ENCODE data around the gene DPP6.
"Not testable (repeated sequence)": the region's sequence is repeated elsewhere in the genome, so short reads cannot be mapped to it uniquely, and the experiment has no call there.

DPP6 gene

GRCh38 chr7:154151306-154151705 lies 99.1 kb downstream of the DPP6 start:
- H3K36me3 Mint-ChIP-seq: not testable (repeated sequence)
- ATAC-seq (replicated peaks): peak in 1 of 2 donors; percentile 22

GRCh38 chr7:154155928-154156327 lies 103.7 kb downstream of the DPP6 start:
- not testable (repeated sequence) for DNase-seq; H3K36me3 Mint-ChIP-seq; H3K27me3 Mint-ChIP-seq; H3K27ac Mint-ChIP-seq; H3K4me3 Mint-ChIP-seq; ATAC-seq (replicated peaks); H3K9me3 Mint-ChIP-seq; H3K4me1 Mint-ChIP-seq

More at GRCh38 chr7:154151306-154151705, 99.1 kb downstream of the DPP6 start:
- not testable (repeated sequence) for H3K4me3 Mint-ChIP-seq, DNase-seq, H3K4me1 Mint-ChIP-seq, H3K27ac Mint-ChIP-seq, H3K9me3 Mint-ChIP-seq, H3K27me3 Mint-ChIP-seq

- not testable (repeated sequence) for H3K4me3 Mint-ChIP-seq; DNase-seq; H3K36me3 Mint-ChIP-seq; H3K27ac Mint-ChIP-seq; ATAC-seq (replicated peaks); H3K9me3 Mint-ChIP-seq; H3K4me1 Mint-ChIP-seq; H3K27me3 Mint-ChIP-seq
Measured at GRCh38 chr7:154162921-154163320, 110.7 kb downstream of the DPP6 start.

- not testable (repeated sequence) for H3K4me3 Mint-ChIP-seq; ATAC-seq (replicated peaks); H3K9me3 Mint-ChIP-seq; H3K4me1 Mint-ChIP-seq; DNase-seq; H3K36me3 Mint-ChIP-seq; H3K27me3 Mint-ChIP-seq; H3K27ac Mint-ChIP-seq
Measured at GRCh38 chr7:154163642-154164041, 111.4 kb downstream of the DPP6 start.

GRCh38 chr7:154167051-154167450 lies 114.9 kb downstream of the DPP6 start:
- ATAC-seq (replicated peaks) (no peak), DNase-seq (no peak)
- Mint-ChIP-seq H3K27ac (no peak overlapping the region), H3K36me3 (no peaks in the 10 kb centered on the region), H3K9me3 (no peaks in the 10 kb centered on the region), H3K4me1 (no peaks in the 10 kb centered on the region), H3K4me3 (no peak overlapping the region), H3K27me3 (no peaks in the 10 kb centered on the region)

GRCh38 chr7:154167807-154168206 lies 115.6 kb downstream of the DPP6 start:
- H3K27me3 Mint-ChIP-seq: no peaks in the 10 kb centered on the region
- no peak overlapping the region for H3K27ac Mint-ChIP-seq
- ATAC-seq (replicated peaks) (no peak), DNase-seq (no peak)
- H3K4me1 Mint-ChIP-seq: no peaks in the 10 kb centered on the region
- H3K4me3 Mint-ChIP-seq: no peak overlapping the region
- H3K9me3 Mint-ChIP-seq: no peaks in the 10 kb centered on the region
- no peaks in the 10 kb centered on the region for H3K36me3 Mint-ChIP-seq

GRCh38 chr7:154171422-154171821 lies 119.2 kb downstream of the DPP6 start:
- Mint-ChIP-seq H3K9me3 (no peaks in the 10 kb centered on the region), H3K4me3 (no peak overlapping the region), H3K27me3 (no peaks in the 10 kb centered on the region), H3K4me1 (no peaks in the 10 kb centered on the region), H3K36me3 (no peaks in the 10 kb centered on the region), H3K27ac (no peak overlapping the region)
- no peak for ATAC-seq (replicated peaks)
- no peak for DNase-seq

GRCh38 chr7:154172236-154172635 lies 120.0 kb downstream of the DPP6 start:
- Mint-ChIP-seq H3K4me3 (no peak overlapping the region), H3K4me1 (no peaks in the 10 kb centered on the region), H3K9me3 (no peaks in the 10 kb centered on the region), H3K27me3 (no peaks in the 10 kb centered on the region), H3K36me3 (no peaks in the 10 kb centered on the region), H3K27ac (no peak overlapping the region)
- DNase-seq (no peak), ATAC-seq (replicated peaks) (no peak)

GRCh38 chr7:154177584-154177983 lies 125.4 kb downstream of the DPP6 start:
- no peak overlapping the region for H3K27ac Mint-ChIP-seq
- no peaks in the 10 kb centered on the region for H3K4me1 Mint-ChIP-seq
- no peaks in the 10 kb centered on the region for H3K9me3 Mint-ChIP-seq
- ATAC-seq (replicated peaks): no peak
- H3K36me3 Mint-ChIP-seq: no peaks in the 10 kb centered on the region
- no peak overlapping the region for H3K4me3 Mint-ChIP-seq
- peaks cover 0 to under 1% of the 10 kb centered on the region in 2 donors for H3K27me3 Mint-ChIP-seq
- no peak for DNase-seq

GRCh38 chr7:154178895-154179294 lies 126.7 kb downstream of the DPP6 start:
- Mint-ChIP-seq H3K27ac (no peak overlapping the region), H3K4me3 (no peak overlapping the region), H3K27me3 (peaks cover 0 to 6% of the 10 kb centered on the region in 2 donors), H3K9me3 (no peaks in the 10 kb centered on the region), H3K4me1 (no peaks in the 10 kb centered on the region), H3K36me3 (no peaks in the 10 kb centered on the region)
- DNase-seq: no peak
- no peak for ATAC-seq (replicated peaks)

GRCh38 chr7:154183482-154183881 lies 131.3 kb downstream of the DPP6 start:
- ATAC-seq (replicated peaks): no peak
- peaks cover 0 to 6% of the 10 kb centered on the region in 2 donors for H3K27me3 Mint-ChIP-seq
- H3K36me3 Mint-ChIP-seq: no peaks in the 10 kb centered on the region
- no peak overlapping the region for H3K4me3 Mint-ChIP-seq
- H3K27ac Mint-ChIP-seq: no peak overlapping the region
- no peaks in the 10 kb centered on the region for H3K4me1 Mint-ChIP-seq
- H3K9me3 Mint-ChIP-seq: no peaks in the 10 kb centered on the region
- no peak for DNase-seq

- Mint-ChIP-seq H3K27me3 (peaks cover 0 to 6% of the 10 kb centered on the region in 2 donors), H3K27ac (no peak overlapping the region)
- no peak for ATAC-seq (replicated peaks)
Measured at GRCh38 chr7:154183946-154184345, 131.7 kb downstream of the DPP6 start.

GRCh38 chr7:154186811-154187210 lies 134.6 kb downstream of the DPP6 start:
- no peak for ATAC-seq (replicated peaks)
- Mint-ChIP-seq H3K9me3 (no peaks in the 10 kb centered on the region), H3K27me3 (peaks cover 0 to 6% of the 10 kb centered on the region in 2 donors), H3K36me3 (no peaks in the 10 kb centered on the region), H3K4me1 (no peaks in the 10 kb centered on the region), H3K27ac (no peak overlapping the region), H3K4me3 (no peak overlapping the region)
- DNase-seq: no peak

More at GRCh38 chr7:154183946-154184345, 131.7 kb downstream of the DPP6 start:
- no peaks in the 10 kb centered on the region for H3K9me3 Mint-ChIP-seq
- no peaks in the 10 kb centered on the region for H3K36me3 Mint-ChIP-seq
- DNase-seq: no peak
- H3K4me1 Mint-ChIP-seq: no peaks in the 10 kb centered on the region
- H3K4me3 Mint-ChIP-seq: no peak overlapping the region

- no peaks in the 10 kb centered on the region for H3K36me3 Mint-ChIP-seq
- ATAC-seq (replicated peaks) (no peak), DNase-seq (no peak)
- H3K4me3 Mint-ChIP-seq: no peak overlapping the region
- H3K9me3 Mint-ChIP-seq: peaks cover 0 to 1% of the 10 kb centered on the region in 2 donors
- no peak overlapping the region for H3K27ac Mint-ChIP-seq
- H3K27me3 Mint-ChIP-seq: no peaks in the 10 kb centered on the region
- no peaks in the 10 kb centered on the region for H3K4me1 Mint-ChIP-seq
Measured at GRCh38 chr7:154188330-154188729, 136.1 kb downstream of the DPP6 start.

- H3K36me3 Mint-ChIP-seq: no peaks in the 10 kb centered on the region
- no peak overlapping the region for H3K27ac Mint-ChIP-seq
- no peak overlapping the region for H3K4me3 Mint-ChIP-seq
- no peaks in the 10 kb centered on the region for H3K4me1 Mint-ChIP-seq
- H3K9me3 Mint-ChIP-seq: peaks cover 1 to 4% of the 10 kb centered on the region in 2 donors
- H3K27me3 Mint-ChIP-seq: no peaks in the 10 kb centered on the region
- DNase-seq (no peak), ATAC-seq (replicated peaks) (no peak)
Measured at GRCh38 chr7:154195266-154195665, 143.1 kb downstream of the DPP6 start.

- peaks cover 2 to 8% of the 10 kb centered on the region in 2 donors for H3K9me3 Mint-ChIP-seq
- ATAC-seq (replicated peaks): no peak
- H3K4me3 Mint-ChIP-seq: no peak overlapping the region
- H3K27me3 Mint-ChIP-seq: no peaks in the 10 kb centered on the region
- H3K36me3 Mint-ChIP-seq: no peaks in the 10 kb centered on the region
- DNase-seq: no peak
- no peak overlapping the region for H3K27ac Mint-ChIP-seq
- no peaks in the 10 kb centered on the region for H3K4me1 Mint-ChIP-seq
Measured at GRCh38 chr7:154198481-154198880, 146.3 kb downstream of the DPP6 start.

All from stimulated activated naive B cell treated with anti-CD40 and anti-IgM and Interleukin-4, amounts not matched to agents 10 μg/mL and 1 μg/mL and 100 μg/mL, for 72 hours (primary cell).